ENCODE measurements around the gene LEFTY2.
"Not testable (repeated sequence)": the region's sequence is repeated elsewhere in the genome, so short reads cannot be mapped to it uniquely, and the experiment has no call there.

Gene LEFTY2

DNA sequence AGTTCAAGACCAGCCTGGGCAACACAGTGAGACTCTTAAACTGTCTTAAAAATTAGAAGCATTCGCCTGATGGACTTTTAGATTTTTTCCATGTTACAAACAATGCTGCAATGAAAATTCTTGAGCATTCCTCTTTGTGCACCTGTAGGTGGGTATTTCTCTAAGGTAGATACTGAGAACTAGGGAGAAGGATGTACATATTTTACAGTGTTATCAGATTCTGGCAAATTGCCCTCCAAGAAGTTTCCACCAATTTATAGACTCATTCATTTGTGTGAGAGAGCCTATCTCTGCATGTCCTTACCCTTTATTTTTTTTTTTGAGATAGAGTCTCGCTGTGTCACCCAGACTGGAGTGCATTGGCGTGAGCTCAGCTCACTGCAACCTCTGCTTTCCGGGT lies 12.3 kb upstream of the LEFTY2 start:
- DNase-seq: no peak

DNA sequence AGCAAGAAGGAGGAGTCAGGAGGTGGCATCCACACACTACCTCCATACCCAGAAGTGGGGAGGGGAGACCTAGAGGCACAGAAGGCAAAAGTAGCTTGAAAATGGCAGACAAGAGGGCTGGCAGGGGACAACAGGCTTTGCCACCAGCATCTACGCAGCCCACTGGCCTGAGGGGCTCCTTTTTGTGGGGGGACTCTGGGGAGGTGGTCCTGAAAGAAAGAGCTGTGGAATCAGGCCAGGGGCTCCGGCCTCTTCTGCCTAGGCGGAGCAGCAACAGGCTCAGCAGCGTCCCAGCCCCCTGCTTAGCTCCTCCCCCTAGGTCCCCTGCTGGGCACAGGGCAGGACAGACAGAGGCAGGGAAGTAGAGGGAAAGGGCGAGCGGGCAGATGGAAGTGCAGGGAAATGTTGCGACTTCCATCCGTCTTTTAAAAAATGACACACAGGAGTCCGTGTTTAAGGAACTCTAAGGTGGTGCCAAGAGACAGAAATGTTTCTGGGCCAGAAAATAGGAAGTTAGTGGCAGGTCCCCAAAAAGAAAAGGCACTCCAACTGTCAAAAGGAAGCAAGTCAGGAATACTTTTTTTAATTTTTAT lies 10.0 kb upstream of the LEFTY2 start:
- DNase-seq: no peak

DNA sequence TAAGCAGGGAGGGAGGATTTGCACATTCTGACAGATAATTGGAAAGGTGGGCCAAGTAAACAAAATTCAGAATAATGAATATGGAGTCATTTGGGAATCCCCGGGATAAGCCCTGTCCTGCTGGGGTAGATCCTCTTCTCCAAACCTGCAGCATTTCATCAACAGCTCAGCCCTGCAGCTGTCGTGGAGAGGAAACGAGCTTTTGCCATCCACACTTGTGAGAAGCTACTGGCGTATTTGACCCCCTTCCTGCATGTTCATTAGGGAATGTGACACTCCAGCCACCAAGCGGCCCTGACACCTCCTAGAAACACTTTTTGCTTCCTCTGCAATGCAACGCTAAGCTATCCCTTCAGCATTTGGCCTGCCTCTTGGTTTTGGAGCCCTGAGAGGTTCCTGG lies 8.0 kb upstream of the LEFTY2 start:
- no peak for DNase-seq

GRCh38 chr1:225946803-225947202 lies 5.8 kb upstream of the LEFTY2 start:
- no peak for DNase-seq

GRCh38 chr1:225946082-225946620 lies 5.1 kb upstream of the LEFTY2 start:
- DNase-seq: no peak

DNA sequence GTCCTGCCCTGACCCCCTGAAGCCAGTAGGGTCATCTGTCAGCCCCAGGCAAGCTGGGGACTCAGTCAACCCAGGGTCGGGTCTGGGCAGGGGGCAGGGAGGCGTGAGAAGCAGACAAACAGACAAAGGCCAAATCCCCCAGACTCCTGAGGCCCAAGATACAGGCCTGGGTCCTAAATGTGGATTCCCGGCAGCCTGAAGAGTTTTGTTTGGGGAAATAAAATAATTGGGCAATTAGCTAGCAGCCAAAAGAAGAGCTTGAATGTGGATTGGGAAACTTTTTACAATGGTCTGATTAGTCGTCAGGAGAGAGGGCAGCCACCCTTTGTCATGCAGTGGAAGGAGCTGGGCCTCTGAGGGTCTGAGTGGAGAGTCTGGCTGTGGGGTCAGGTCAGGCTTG lies 4.5 kb upstream of the LEFTY2 start:
- DNase-seq: no peak

DNA sequence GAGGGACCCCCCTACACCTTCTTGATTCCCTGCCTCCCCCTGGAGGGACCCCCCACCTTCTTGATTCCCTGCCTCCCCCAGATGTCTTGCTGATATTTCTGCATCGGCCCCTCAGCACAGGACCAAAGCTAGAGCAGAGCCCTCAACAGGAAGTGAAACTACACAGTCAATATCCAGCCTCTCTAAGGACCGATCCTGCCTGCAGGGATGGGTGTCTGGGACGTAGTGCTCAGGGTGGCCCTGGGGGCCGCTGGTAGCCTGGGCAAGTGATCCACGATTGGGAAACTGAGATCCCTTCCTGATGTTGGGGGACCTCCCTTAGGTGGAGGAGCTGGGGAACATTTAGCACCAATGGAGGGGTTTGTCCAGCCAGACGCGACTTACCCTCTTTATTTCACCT lies 3.9 kb upstream of the LEFTY2 start:
- no peak for DNase-seq

DNA sequence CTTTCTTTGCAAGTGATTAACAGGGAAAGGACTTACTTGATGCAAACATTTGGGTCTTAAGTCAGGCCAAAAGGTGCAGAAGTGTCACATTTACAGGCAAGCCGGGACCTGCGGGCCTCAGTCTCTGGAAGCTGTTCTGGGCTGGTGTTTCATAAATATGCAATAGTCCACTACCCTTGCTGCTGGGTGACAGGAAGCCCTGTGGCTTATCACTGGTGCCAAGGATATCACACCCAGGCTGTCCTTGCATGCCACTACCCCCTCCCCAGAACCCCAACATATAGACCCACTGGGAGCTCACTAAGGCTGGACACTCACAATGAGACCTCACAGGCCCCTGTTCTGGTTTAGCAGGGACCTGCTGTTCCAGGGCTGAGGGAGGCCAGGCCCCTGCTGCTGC lies 3.4 kb upstream of the LEFTY2 start:
- no peak for DNase-seq

GRCh38 chr1:225943582-225943981 lies 2.6 kb upstream of the LEFTY2 start:
- no peak for DNase-seq

DNA sequence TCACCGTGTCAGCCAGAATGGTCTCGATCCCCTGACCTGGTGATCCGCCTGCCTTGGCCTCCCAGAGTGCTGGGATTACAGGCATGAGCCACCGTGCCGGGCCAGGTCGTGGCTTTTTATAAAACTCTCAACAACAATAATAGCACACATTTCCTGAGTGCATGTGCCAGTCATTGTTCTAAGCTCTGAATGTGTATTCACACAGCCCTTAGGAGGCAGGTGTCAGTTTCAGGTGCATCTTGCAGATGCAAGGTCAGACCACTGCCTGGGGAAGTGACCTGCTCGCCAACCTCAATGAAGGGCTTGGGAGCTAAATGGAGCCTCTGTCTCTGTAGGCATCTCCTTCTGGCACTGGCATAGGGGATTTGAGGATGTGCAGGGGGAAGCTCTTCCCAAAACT lies 1.6 kb upstream of the LEFTY2 start:
- DNase-seq: no peak

- no peak for DNase-seq
These were observed 862 bp upstream of the LEFTY2 start for GRCh38 chr1:225941942-225942222.

DNA sequence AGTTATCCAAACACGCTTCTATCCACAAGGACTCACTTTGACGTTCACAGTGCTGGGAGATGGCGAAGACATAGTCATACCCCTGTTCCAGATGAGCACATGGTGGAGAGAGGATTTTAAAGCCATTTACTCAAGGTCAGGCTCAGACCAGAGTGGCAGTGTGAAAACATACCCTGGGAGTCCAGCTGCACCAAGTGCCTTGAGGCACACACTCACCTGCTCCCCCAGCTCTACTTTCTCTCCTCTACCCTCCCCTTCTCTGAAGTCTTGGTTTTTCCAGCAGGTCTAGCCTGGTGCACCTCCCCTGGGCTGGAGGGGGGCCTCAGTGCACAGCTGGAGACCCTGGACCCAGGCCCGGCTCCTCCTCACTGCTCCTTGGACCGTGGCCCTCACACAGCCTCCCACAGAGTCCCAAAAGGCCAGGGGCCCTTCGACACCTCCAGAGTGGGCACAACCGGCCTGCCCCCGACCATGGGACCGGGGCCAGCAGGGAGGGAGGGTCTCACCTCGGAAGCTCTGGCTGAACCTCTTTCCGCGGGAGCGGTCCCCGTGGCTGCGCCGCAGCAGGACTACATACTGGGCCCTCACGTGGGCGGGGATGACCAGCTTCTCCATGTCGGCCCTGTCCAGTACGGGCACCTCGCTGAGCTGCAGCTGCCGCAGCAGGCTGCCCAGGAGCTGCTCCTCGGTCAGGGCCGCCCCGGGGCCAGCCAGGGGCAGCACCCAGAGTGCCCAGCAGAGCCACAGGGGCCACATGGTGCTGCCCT lies 452 bp downstream of the LEFTY2 start:
- DNase-seq: no peak

DNA sequence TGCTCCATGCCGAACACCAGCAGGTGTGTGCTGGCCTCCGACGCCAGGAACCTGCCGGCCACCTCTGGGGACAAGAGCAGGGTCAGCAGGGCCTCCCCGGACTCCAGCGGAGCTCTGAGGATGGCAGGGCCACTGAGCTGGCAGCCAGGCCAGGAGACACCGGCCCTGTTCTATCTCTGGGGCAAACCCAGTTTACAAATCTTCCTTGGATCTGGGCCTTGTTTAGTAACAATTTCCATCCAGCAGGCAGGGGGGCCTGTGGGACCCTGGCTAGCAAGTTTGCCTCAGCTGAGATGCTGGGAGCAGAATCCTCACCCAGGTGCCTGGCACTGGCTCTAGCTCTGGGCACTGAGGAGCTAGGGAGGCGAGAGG lies 1.1 kb downstream of the LEFTY2 start:
- not testable (repeated sequence) for DNase-seq

GRCh38 chr1:225939097-225939938 lies 1.7 kb downstream of the LEFTY2 start:
- DNase-seq: not testable (repeated sequence)

GRCh38 chr1:225937048-225937968 lies 3.7 kb downstream of the LEFTY2 start:
- DNase-seq: no peak

GRCh38 chr1:225936523-225936922 lies 4.5 kb downstream of the LEFTY2 start:
- no peak for DNase-seq

- DNase-seq: not testable (repeated sequence)
These were observed 4.9 kb downstream of the LEFTY2 start for GRCh38 chr1:225936086-225936485.

- no peak for DNase-seq
These were observed 6.3 kb downstream of the LEFTY2 start for GRCh38 chr1:225934711-225935110.

- DNase-seq: no peak
These were observed 7.9 kb downstream of the LEFTY2 start for GRCh38 chr1:225933072-225933471.

DNA sequence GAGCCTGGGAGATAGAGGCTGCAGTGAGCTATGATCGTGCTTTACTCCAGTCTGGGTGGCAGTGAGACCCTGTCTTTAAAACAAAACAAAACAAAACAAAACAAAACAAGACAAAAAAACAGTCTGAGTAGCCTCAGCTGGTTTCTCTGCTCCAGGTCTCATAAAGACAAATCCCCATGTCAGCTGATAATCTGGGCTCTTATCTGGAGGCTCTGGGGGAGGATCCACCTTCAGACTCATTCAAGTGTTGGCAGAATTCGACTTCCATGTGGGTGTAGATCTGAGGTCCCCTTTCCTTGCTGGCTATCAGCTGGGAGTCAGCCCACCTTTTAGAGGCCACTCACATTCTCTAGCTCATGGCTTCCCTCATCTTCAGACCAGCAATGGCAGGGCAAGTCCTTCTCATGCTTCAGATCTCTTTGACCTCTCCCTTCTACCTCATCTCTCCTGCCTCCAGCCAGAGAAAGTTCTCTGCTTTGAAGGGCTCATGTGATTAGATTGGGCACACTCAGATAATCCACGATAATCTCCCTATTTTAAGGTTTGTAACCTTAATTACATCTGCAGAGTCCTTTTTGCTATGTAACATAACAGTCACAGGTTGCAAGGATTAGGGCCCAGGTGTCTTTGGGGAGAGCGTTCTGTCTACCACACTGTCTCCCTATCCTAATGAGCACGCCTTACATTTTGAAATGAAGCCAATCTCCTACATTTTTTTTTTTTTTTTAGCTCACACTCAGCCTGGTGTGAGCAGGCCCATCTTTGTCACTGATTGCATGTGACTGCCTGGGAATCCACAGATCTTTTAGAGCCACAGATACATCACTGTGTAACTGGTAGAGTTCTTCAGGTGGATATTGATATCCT lies 9.5 kb downstream of the LEFTY2 start:
- DNase-seq: no peak

- no peak for DNase-seq
These were observed 10.5 kb downstream of the LEFTY2 start for GRCh38 chr1:225930566-225930965.

DNA sequence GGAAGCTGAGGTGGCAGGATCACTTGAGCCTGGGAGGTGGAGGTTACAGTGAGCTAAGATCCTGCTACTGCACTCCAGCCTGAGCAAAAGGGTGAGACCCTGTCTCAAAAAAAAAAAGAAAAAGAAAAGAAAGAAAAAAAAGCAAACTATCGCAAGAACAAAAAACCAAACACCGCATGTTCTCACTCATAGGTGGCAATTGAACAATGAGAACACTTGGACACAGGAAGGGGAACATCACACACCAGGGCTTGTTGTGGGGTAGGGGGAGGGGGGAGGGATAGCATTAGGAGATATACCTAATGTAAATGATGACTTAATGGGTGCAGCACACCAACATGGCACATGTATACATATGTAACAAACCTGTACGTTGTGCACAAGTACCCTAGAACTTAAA lies 11.6 kb downstream of the LEFTY2 start:
- DNase-seq: not testable (repeated sequence)
